GM21381 (cell line): ENCODE results near the gene PRKN.

Source experiments
- ATAC-seq: cut with Tn5 transposase; IDR thresholded peaks from one replicate; pipeline ENCODE4 v1.9.1; 2021; ENCODE audit warnings: mild to moderate bottlenecking, moderate library complexity; ENCODE audit not compliant: unreplicated experiment

The PRKN gene

DNA sequence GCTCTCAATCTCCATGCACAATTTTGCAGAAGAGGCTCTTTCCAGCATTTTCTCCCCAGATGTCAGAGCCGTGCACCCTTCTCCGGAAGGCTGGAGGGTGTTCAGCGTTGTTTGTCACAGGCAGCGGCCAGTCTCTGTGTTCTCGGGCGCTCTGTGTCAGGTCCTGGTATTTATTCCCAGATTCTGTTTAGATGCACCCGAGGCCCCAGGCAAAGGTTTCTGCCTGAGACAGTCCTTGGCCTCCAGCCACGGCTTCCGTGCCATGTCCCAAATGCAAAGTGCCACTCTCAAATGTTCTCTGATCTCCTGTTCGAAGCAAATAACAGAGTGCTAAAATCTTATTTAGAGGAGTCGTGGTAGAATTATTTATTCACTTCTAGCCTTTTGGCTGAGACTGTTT lies 1313.4 kb downstream of the PRKN start:
- ATAC-seq: no peak

DNA sequence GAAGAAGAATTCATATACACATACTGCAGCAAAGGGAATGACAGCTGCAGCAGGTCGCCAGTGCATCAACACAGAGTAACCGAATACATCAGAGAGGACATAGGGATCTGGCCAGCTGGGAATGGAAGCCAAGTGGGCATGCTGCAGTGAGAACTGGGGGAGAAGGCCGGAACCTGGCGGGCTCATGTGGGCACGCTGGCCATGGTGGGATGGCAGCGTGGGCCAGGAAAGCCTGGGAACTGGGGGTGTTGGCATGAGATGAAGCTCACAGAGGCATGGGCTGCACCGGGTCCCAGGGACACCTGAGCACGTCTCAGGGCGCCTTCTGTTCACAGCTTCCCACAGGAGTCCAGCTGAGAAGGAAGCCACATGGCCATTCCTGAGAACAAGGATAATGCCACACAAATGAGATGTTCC lies 1314.2 kb downstream of the PRKN start:
- ATAC-seq: no peak

GRCh38 chr6:161412795-161413194 lies 1314.8 kb downstream of the PRKN start:
- no peak for ATAC-seq

DNA sequence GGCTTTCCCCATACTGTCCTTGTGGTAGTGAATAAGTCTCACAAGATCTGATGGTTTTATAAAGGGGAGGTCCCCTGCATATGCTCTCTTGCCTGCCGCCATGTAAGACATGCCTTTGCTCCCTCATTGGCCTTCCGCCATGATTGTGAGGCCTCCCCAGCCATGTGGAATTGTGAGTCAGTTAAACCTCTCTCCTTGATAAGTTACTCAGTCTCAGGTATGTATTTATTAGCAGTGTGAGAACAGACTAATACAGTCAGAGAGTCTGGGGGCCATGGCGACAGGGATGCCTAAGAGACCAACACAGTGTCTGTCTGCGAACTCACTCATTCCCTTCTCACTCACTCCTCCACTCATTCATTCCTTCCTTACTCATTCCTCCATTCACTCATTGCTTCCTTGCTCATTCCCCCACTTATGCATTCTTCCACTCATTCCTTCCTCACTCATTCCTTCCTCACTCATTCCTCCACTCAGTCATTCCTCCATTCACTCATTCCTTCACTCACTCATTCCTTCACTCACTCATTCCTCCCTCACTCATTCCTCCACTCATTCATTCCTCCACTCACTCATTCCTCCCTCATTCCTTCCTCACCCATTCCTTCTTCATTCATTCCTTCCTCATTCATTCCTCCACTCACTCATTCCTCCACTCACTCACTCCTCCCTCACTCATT lies 1316.2 kb downstream of the PRKN start:
- ATAC-seq: no peak

- no peak for ATAC-seq
Observed at GRCh38 chr6:161410736-161411135, 1316.8 kb downstream of the PRKN start.

- no peak for ATAC-seq
Observed at GRCh38 chr6:161410076-161410475, 1317.5 kb downstream of the PRKN start.

DNA sequence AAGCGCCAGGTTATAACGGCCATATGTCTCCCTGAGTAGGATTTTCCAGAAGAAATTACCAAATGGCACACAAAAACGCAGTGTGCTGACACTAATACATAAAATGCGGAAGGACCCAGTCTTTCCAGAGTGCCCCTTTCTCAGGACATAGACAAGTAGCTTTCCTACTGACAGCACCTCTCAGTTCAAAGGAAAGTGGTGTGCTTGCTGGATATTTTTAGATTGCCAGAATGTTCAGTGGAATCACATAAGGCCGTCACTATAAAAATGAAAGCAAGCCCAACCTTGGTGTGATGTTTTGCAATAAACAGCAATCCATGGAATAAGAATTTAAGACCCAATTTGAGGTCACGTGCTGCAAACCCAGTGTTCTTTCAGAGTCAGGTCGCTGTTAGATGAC lies 1318.2 kb downstream of the PRKN start:
- ATAC-seq: no peak

GRCh38 chr6:161408041-161408440 lies 1319.5 kb downstream of the PRKN start:
- ATAC-seq: no peak

- ATAC-seq: no peak
Observed at GRCh38 chr6:161407581-161407980, 1320.0 kb downstream of the PRKN start.

- no peak for ATAC-seq
Observed at GRCh38 chr6:161407115-161407514, 1320.5 kb downstream of the PRKN start.

DNA sequence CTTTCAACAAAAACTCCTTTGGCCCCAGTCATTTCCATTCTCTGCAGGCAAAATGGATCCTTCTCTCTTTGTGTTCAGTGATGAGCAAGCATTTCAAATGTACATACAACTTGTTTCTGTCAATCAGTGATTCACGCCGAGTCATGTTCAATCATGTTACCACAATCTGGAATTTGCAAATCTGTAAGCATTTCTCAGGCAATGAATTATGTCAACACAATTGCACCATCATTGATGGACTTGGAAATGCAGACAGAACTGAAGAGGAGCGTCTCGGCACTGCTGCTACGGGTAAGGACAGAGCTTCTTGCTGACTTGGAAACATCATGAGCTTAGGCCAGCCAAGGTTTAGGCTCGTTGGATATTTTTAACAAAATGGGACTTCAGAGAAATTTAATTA lies 1320.9 kb downstream of the PRKN start:
- no peak for ATAC-seq

DNA sequence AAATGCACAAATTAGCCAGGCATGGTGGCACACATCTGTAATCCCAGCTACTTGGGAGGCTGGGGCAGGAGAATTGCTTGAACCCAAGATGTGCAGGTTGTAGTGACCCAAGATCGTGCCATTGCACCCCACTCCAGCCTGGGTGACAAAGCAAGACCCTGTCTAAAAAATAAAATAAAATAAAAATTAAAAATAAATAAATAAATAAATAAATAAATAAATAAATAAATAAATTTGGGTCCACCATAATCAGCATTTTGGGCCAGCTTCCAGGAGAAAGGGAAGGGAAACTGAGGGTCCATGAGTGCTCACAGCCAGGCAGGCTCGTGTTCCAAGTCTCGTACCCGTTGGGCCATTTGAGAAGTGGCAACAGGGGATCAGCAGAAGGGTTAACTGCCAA lies 1322.1 kb downstream of the PRKN start:
- no peak for ATAC-seq

DNA sequence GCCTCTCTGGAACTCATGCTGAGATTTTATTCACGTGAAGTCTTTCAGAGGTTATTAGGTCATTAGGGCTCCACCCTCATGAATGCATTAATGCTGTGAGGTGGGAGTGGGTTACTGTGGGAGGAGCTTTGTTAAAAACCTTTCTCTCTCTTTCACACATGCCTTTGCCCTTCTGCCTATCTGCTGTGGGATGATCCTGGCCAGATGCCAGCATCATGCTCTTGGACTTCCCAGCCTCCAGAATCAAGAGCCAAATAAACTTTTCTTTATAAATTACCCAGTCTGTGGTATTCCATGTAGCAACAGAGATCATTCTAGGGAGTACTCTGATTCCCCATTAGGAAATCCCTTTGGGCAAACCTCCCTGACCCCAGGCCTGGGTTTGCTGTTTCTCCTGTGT lies 1323.8 kb downstream of the PRKN start:
- ATAC-seq: no peak

- no peak for ATAC-seq
Observed at GRCh38 chr6:161401587-161402309, 1325.8 kb downstream of the PRKN start.

- no peak for ATAC-seq
Observed at GRCh38 chr6:161400671-161401070, 1326.9 kb downstream of the PRKN start.

GRCh38 chr6:161396539-161396938 lies 1331.0 kb downstream of the PRKN start:
- no peak for ATAC-seq

DNA sequence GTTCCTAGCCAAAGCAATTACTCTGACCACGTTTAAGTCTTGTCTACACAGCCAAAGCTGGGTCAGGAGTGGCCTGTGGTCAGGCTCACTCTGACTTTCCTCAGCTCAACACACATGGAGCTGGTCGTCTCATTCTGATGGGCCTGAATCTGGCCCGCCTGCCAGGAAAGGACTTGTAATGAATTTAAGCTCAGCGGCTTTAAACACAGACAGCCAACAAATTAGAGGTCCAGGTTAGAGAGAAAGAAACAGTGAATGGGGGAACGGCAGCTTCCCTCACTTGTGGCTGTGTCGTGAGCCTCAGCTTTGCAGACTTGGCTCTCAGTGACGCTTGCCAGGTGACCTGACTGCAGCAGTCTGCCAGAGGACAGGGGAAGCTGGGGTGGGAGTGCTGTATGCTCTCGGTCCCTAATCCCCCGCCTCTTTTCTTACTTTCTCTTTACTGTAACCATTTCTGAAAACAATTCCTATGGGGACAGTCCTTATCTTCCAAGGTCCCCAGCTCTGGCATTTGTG lies 1331.8 kb downstream of the PRKN start:
- ATAC-seq: no peak

DNA sequence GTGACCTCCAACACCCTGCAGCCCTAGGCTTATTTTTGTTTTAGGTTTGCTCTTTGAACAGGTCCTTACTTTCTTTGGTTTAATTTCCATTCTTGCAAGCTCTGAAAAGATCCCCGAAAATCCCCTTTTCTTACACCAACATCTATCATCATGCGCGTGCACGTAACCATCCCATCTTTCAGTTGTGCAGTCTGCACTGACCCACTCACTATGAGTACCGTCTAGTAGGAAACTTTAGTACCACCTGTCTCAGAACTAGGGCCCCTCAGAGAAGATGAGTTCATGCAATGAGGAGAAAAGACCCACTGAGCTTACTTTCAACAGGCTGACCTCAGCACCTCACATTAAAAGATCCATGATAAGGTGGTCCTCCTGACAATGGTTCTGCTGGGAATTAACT lies 1333.1 kb downstream of the PRKN start:
- ATAC-seq: no peak

GRCh38 chr6:161393839-161394364 lies 1333.7 kb downstream of the PRKN start:
- peak; percentile 99 for ATAC-seq

GRCh38 chr6:161393292-161393691 lies 1334.3 kb downstream of the PRKN start:
- ATAC-seq: no peak

DNA sequence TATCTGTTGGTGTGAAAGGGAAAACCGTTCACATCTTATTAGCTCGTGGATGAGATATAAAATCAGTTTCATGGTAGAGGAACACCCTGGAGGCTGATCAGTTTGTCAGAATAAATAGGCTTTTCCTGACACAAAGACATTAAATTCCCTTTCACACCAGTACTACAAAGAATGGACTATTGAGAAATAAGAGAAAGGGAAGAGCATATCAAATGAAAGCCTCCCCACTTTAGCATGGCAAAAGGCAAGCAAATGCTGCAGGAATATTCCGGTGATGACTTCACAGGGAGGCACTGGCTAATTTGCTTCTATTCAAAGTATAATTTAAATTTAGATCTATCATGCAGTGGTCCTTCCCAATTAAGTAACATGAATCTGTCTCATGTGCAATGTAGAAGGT lies 1337.8 kb downstream of the PRKN start:
- ATAC-seq: no peak

DNA sequence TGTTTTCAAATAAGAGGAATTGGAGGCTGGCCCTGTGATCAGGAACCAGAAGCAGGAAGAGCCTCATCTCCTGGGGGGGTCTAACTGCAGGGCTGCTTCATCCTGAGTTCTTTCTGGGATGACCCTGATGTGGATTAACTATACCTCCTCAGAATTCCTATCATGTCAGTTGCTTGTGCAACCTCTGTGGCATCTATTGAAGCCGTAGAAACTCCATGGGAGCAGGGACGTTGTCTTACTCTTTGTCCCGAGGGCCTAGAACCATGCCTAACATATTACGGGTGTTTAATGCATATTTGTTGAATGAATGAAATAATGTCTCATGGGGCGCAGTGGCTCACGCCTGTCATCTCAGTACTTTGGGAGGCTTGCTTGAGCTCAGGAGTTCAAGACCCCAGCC lies 1343.6 kb downstream of the PRKN start:
- ATAC-seq: no peak
